GM23338 (cell line): ENCODE measurements around the gene SRP68. TPM values are rescaled to one million over a fixed set of nuclear protein-coding genes. Genes with fewer than 3 reads are reported as not detected.

Experiments
- ATAC-seq: fragments of 200-7000 bp; cut with Tn5 transposase; 3 replicates; pipeline ENCODE4 v1.9.1; 2020
- DNase-seq: peaks from one replicate; pipeline ENCODE4 v3.0.0-alpha.2; 2015; ENCODE audit warnings: low spot score
- H2AFZ ChIP-seq: fragments of 200-600 bp; sonication (generic); 2 replicates; pipeline ENCODE4 v1.8.0; 2016; ENCODE audit warnings: antibody characterized with exemption, mild to moderate bottlenecking, moderate library complexity
- H3F3A ChIP-seq: fragments of 200-600 bp; sonication (generic); replicated peaks from 2 replicates; pipeline ENCODE4 v1.8.0; 2017; ENCODE audit warnings: antibody characterized with exemption, mixed run types, low read depth
- H3K27ac ChIP-seq: fragments of 200-600 bp; sonication (generic); 2 replicates; pipeline ENCODE4 v1.6.1; 2016; ENCODE audit warnings: low read depth
- H3K27me3 ChIP-seq: fragments of 200-600 bp; sonication (generic); 2 replicates; pipeline ENCODE4 v1.8.0; 2016; ENCODE audit warnings: mild to moderate bottlenecking, mixed run types, moderate library complexity; ENCODE audit not compliant: insufficient read depth
- H3K36me3 ChIP-seq: fragments of 200-600 bp; sonication (generic); 2 replicates; pipeline ENCODE4 v1.8.0; 2016; ENCODE audit warnings: mild to moderate bottlenecking; ENCODE audit not compliant: insufficient read depth
- H3K4me1 ChIP-seq: fragments of 200-600 bp; sonication (generic); 2 replicates; pipeline ENCODE4 v1.8.0; 2016; ENCODE audit warnings: mild to moderate bottlenecking, moderate library complexity; ENCODE audit not compliant: insufficient read depth
- H3K4me2 ChIP-seq: fragments of 200-600 bp; sonication (generic); 2 replicates; pipeline ENCODE4 v1.7.1; 2017; ENCODE audit warnings: mixed run types
- H3K4me3 ChIP-seq: fragments of 200-600 bp; sonication (generic); 2 replicates; pipeline ENCODE4 v1.6.1; 2016; ENCODE audit warnings: mixed run types
- H3K79me2 ChIP-seq: fragments of 200-600 bp; sonication (generic); replicated peaks from 2 replicates; pipeline ENCODE4 v1.8.0; 2017; ENCODE audit warnings: mild to moderate bottlenecking; ENCODE audit not compliant: insufficient read depth
- H3K9me2 ChIP-seq: fragments of 200-600 bp; sonication (generic); 2 replicates; pipeline ENCODE4 v1.8.0; 2017; ENCODE audit not compliant: insufficient read depth
- H4K20me1 ChIP-seq: fragments of 200-600 bp; sonication (generic); replicated peaks from 2 replicates; pipeline ENCODE4 v1.8.0; 2017; ENCODE audit warnings: mild to moderate bottlenecking; ENCODE audit not compliant: insufficient read depth
- H3K27ac Mint-ChIP-seq: 2 replicates; pipeline ENCODE4 v1.8.0; 2020; ENCODE audit warnings: inconsistent platforms, mild to moderate bottlenecking, moderate library complexity, mixed read lengths
- H3K27me3 Mint-ChIP-seq: 3 replicates; pipeline ENCODE4 v1.8.0; 2022; ENCODE audit warnings: low read depth, mild to moderate bottlenecking, moderate library complexity, mixed read lengths, inconsistent platforms; ENCODE audit not compliant: insufficient read depth, poor library complexity
- H3K36me3 Mint-ChIP-seq: 3 replicates; pipeline ENCODE4 v1.8.0; 2021; ENCODE audit warnings: low read depth, mild to moderate bottlenecking, inconsistent platforms, moderate library complexity, mixed read lengths
- H3K4me1 Mint-ChIP-seq: 3 replicates; pipeline ENCODE4 v1.8.0; 2020; ENCODE audit warnings: mild to moderate bottlenecking, inconsistent platforms, mixed read lengths
- H3K4me3 Mint-ChIP-seq: 3 replicates; pipeline ENCODE4 v1.8.0; 2021; ENCODE audit warnings: moderate library complexity, mild to moderate bottlenecking, inconsistent platforms, mixed read lengths
- H3K9me3 Mint-ChIP-seq: 3 replicates; pipeline ENCODE4 v1.8.0; 2020; ENCODE audit warnings: moderate library complexity, mild to moderate bottlenecking, inconsistent platforms, mixed read lengths
- CREB1 ChIP-seq: fragments of 250-450 bp; sonication (Bioruptor Pico); IDR thresholded peaks from 2 replicates; pipeline ENCODE4 v1.5.0; 2020; ENCODE audit warnings: low read depth, mild to moderate bottlenecking, moderate library complexity
- JUNB ChIP-seq: IDR thresholded peaks from one replicate; pipeline ENCODE4 v1.6.1; 2016; ENCODE audit warnings: antibody characterized with exemption; ENCODE audit not compliant: unreplicated experiment
- NANOG ChIP-seq: IDR thresholded peaks from 2 replicates; pipeline ENCODE4 v1.6.1; 2016; ENCODE audit warnings: antibody characterized with exemption, borderline replicate concordance
- REST ChIP-seq: IDR thresholded peaks from one replicate; pipeline ENCODE4 v1.6.1; 2018; ENCODE audit warnings: antibody characterized with exemption; ENCODE audit not compliant: unreplicated experiment
- ZNF331 ChIP-seq: fragments of 250-450 bp; sonication (Bioruptor Pico); IDR thresholded peaks from 2 replicates; pipeline ENCODE4 v1.5.0; 2020; ENCODE audit warnings: low read depth, mild to moderate bottlenecking, moderate library complexity
- ZNF462 ChIP-seq: fragments of 250-450 bp; sonication (Bioruptor Pico); IDR thresholded peaks from 2 replicates; pipeline ENCODE4 v1.5.0; 2020; ENCODE audit warnings: mild to moderate bottlenecking, moderate library complexity
- polyA plus RNA-seq: library from polyadenylated mRNA; unstranded; fragments of >200 nt; fragmentation: Nextera tagmentation; extraction: Ambion mirVana; gene quantifications from 2 replicates; pipeline ENCODE4 v1.2.1, GENCODE V29; 2016
- total RNA-seq: library from RNA; depleted of rRNA; stranded (reverse); fragments of >200 nt; shearing (Covaris generic); gene quantifications from 2 replicates; pipeline ENCODE4 v1.2.3, GENCODE V29; 2014

SRP68 gene
- total and polyA plus RNA-seq, 2 experiments from 2014 or later: 30.7 to 62.8 TPM

- Histone ChIP-seq H3K36me3 (peaks cover 5% of the 10 kb centered on the region; the same call in 1 of the 2 replicates), H3K27ac (no peak overlapping the region), H3K4me2 (no peak overlapping the region), H3K9me2 (no peaks in the 10 kb centered on the region), H2AFZ (no peak overlapping the region), H3K79me2 (no peaks in the 10 kb centered on the region), H3F3A (peaks cover 9% of the 10 kb centered on the region), H3K4me1 (peaks cover 10% of the 10 kb centered on the region; the same call in 1 of the 2 replicates), H3K4me3 (no peak overlapping the region), H4K20me1 (0 out of 2 replicates have a peak, but pooled peaks cover 7% of the 10 kb centered on the region), H3K27me3 (no peaks in the 10 kb centered on the region)
- no peak overlapping the region for H3K4me3 Mint-ChIP-seq
- H3K4me1 Mint-ChIP-seq: peaks cover 13% of the 10 kb centered on the region
- DNase-seq (no peak), ATAC-seq (no peak)
- H3K36me3 Mint-ChIP-seq: peaks cover 55% of the 10 kb centered on the region
- H3K9me3 Mint-ChIP-seq: no peaks in the 10 kb centered on the region
- H3K27me3 Mint-ChIP-seq: peaks cover 24% of the 10 kb centered on the region
- TF ChIP-seq ZNF462 (CRISPR knock-in tag) (no peak), CREB1 (CRISPR knock-in tag) (no peak), ZNF331 (no peak), NANOG (no peak), REST (no peak), JUNB (no peak)
- H3K27ac Mint-ChIP-seq: no peak overlapping the region
Measured at GRCh38 chr17:76085066-76085730, 12.9 kb upstream of the SRP68 start.
